HL-60 (cell line): ENCODE results near the gene ROMO1.

Source experiments
- DNase-seq, 2 experiments: peaks; one replicate each; pipeline ENCODE4 v3.0.0-alpha.2; 2010 to 2020; ENCODE audit warnings: low read depth in 1 of 2, low spot score in 1 of 2
- H3K27ac ChIP-seq: fragments of 250-450 bp; sonication (Bioruptor Pico); replicated peaks from 2 replicates; pipeline ENCODE4 v1.5.1; 2020; ENCODE audit warnings: mild to moderate bottlenecking, moderate library complexity
- H3K27me3 ChIP-seq: fragments of 250-450 bp; sonication (Bioruptor Pico); 2 replicates; pipeline ENCODE4 v1.5.1; 2021; ENCODE audit warnings: mild to moderate bottlenecking, moderate library complexity; ENCODE audit not compliant: insufficient read depth, poor library complexity, severe bottlenecking
- H3K4me3 ChIP-seq: replicated peaks from 2 replicates; pipeline ENCODE4 v1.5.1; 2011; ENCODE audit warnings: mild to moderate bottlenecking, control low read depth, low read length; ENCODE audit not compliant: insufficient read depth
- GABPA ChIP-seq: IDR thresholded peaks from 2 replicates; pipeline ENCODE4 v1.6.1; 2012; ENCODE audit warnings: low read depth
- POLR2AphosphoS5 ChIP-seq: IDR thresholded peaks from 2 replicates; pipeline ENCODE4 v1.6.1; 2012; ENCODE audit warnings: low read depth
- REST ChIP-seq: IDR thresholded peaks from 2 replicates; pipeline ENCODE4 v1.6.1; 2012; ENCODE audit warnings: low read depth; ENCODE audit not compliant: insufficient replicate concordance
- SPI1 ChIP-seq: IDR thresholded peaks from 2 replicates; pipeline ENCODE4 v1.6.1; 2012; ENCODE audit warnings: low read depth, mild to moderate bottlenecking, borderline replicate concordance
- TF ChIP-seq, protein P1 (sequence below): IDR thresholded peaks from one replicate; pipeline ENCODE4 v1.5.1; 2011; ENCODE audit warnings: low read length, control low read depth, inconsistent platforms; ENCODE audit not compliant: insufficient read depth

Gene ROMO1

GRCh38 chr20:35719717-35720116, 20.5 kb downstream of the ROMO1 start:
- no peak for DNase-seq
- no peak overlapping the region for H3K4me3 ChIP-seq
- H3K27ac ChIP-seq: no peak overlapping the region
- H3K27me3 ChIP-seq: no peaks in the 10 kb centered on the region
- TF ChIP-seq SPI1 (no peak), POLR2AphosphoS5 (no peak)
- TF ChIP-seq, protein P1, sequence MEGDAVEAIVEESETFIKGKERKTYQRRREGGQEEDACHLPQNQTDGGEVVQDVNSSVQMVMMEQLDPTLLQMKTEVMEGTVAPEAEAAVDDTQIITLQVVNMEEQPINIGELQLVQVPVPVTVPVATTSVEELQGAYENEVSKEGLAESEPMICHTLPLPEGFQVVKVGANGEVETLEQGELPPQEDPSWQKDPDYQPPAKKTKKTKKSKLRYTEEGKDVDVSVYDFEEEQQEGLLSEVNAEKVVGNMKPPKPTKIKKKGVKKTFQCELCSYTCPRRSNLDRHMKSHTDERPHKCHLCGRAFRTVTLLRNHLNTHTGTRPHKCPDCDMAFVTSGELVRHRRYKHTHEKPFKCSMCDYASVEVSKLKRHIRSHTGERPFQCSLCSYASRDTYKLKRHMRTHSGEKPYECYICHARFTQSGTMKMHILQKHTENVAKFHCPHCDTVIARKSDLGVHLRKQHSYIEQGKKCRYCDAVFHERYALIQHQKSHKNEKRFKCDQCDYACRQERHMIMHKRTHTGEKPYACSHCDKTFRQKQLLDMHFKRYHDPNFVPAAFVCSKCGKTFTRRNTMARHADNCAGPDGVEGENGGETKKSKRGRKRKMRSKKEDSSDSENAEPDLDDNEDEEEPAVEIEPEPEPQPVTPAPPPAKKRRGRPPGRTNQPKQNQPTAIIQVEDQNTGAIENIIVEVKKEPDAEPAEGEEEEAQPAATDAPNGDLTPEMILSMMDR: no peak

DNA sequence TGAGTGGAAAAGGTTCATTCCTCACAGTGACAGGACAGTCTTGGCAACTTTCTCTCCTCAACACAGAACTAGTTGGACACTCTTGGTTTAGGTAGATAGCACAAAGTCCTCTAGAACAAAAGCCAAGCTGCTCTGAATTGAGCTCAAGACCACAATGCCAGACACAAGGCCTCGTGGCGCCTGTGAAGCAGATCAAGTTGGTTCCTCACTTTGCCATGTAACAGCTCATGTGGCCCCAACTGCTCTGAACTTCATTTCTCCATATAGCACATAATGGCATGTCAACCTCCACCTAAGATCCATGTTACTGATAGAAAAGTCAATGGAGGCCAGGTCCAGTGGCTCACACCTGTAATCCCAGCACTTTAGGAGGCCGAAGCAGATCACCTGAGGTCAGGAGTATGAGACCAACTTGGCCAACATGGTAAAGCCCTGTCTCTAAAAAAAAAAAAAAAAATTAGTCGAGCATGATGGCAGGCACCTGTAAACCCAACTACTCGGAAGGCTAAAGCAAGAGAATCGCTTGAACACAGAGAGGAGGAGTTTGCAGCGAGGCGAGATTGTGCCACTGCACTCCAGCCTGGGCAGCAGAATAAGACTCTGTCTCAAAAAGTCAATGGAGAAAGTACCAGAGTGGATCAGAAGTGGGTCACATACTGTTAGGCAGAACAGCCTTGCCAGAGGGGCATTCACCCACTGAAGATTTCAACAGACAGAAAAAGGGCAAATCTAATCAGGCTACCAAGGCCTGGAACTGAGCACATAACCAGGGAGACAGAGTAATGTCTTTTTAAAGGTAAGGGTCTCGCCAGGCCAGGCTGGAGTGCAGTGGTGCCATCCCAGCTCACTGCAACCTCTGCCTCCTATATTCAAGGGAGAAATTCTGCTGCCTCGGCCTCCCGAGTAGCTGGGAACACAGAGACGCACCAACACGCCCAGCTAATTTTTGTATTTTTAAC, 21.2 kb downstream of the ROMO1 start:
- Histone ChIP-seq H3K27me3 (no peaks in the 10 kb centered on the region), H3K4me3 (no peak overlapping the region), H3K27ac (no peak overlapping the region)
- no peak for DNase-seq
- TF ChIP-seq GABPA (no peak), REST (no peak), SPI1 (no peak), POLR2AphosphoS5 (no peak)
- TF ChIP-seq, protein P1: no peak

DNA sequence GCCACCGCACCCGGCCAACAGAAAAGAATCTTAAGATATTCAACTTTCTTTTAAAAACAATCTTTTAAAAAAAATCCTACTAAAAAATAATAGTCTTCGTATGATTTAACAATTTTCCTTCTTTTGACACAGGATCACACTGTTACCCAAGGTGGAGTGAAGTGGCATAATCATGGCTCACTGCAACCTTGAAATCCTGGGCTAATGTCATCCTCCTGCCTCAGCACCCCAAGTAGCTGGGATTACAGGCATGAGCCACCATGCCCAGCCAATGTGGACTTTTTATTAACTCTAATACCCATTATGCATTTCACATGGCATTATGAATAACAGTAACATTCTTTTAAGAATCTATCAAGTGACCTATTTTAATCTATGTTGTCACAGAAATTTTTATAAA, 22.0 kb downstream of the ROMO1 start:
- no peaks in the 10 kb centered on the region for H3K27me3 ChIP-seq
- TF ChIP-seq GABPA (no peak), POLR2AphosphoS5 (no peak), SPI1 (no peak), REST (no peak)
- TF ChIP-seq, protein P1: no peak
- no peak overlapping the region for H3K4me3 ChIP-seq
- DNase-seq: no peak
- no peak overlapping the region for H3K27ac ChIP-seq
